AG09309 (cell line): Measurements from ENCODE around the gene SH2D4B.

Experiments
- DNase-seq: peaks from one replicate; pipeline ENCODE4 v3.0.0-alpha.2; 2010; ENCODE audit warnings: low read depth
- H3K4me3 ChIP-seq: 2 replicates; pipeline ENCODE4 v1.5.1; 2011; ENCODE audit warnings: mild to moderate bottlenecking, low read depth, low read length, moderate library complexity; ENCODE audit not compliant: control insufficient read depth
- CTCF ChIP-seq: IDR thresholded peaks from 2 replicates; pipeline ENCODE4 v1.5.1; 2011; ENCODE audit warnings: mild to moderate bottlenecking, low read depth, low read length, inconsistent platforms; ENCODE audit not compliant: insufficient read depth, control insufficient read depth; ENCODE audit errors: missing control alignments

The SH2D4B gene

GRCh38 chr10:80589726-80590373 lies 52.1 kb downstream of the SH2D4B start:
- TF ChIP-seq CTCF: no peak
- no peak overlapping the region for H3K4me3 ChIP-seq
- no peak for DNase-seq

GRCh38 chr10:80590585-80591125 lies 53.0 kb downstream of the SH2D4B start:
- no peak for DNase-seq
- TF ChIP-seq CTCF: no peak
- no peak overlapping the region for H3K4me3 ChIP-seq

- DNase-seq: no peak
- TF ChIP-seq CTCF: peak; percentile 75
- H3K4me3 ChIP-seq: no peak overlapping the region
These were observed 58.9 kb downstream of the SH2D4B start for GRCh38 chr10:80596391-80597257.

- H3K4me3 ChIP-seq: no peak overlapping the region
- no peak for TF ChIP-seq CTCF
- no peak for DNase-seq
These were observed 60.5 kb downstream of the SH2D4B start for GRCh38 chr10:80598084-80598798.

GRCh38 chr10:80598951-80599350 lies 61.2 kb downstream of the SH2D4B start:
- no peak for TF ChIP-seq CTCF
- no peak overlapping the region for H3K4me3 ChIP-seq
- no peak for DNase-seq

- H3K4me3 ChIP-seq: no peak overlapping the region
- TF ChIP-seq CTCF: peak; percentile 53
- DNase-seq: no peak
These were observed 61.7 kb downstream of the SH2D4B start for GRCh38 chr10:80599424-80599847.
